Activated T-cell treated with anti-CD3 and anti-CD28 coated beads for 4 hours (primary cell): ENCODE results near the gene DHX15.
"Not testable (repeated sequence)": the region's sequence is repeated elsewhere in the genome, so short reads cannot be mapped to it uniquely, and the experiment has no call there.

Experiments used
- DNase-seq: peaks from one replicate; pipeline ENCODE4 v3.0.0-alpha.2; 2020

The DHX15 gene

GRCh38 chr4:24535399-24535798 lies 49.0 kb downstream of the DHX15 start:
- DNase-seq: no peak

GRCh38 chr4:24533364-24533763 lies 51.0 kb downstream of the DHX15 start:
- DNase-seq: no peak

- DNase-seq: no peak
Observed at GRCh38 chr4:24529555-24529954, 54.8 kb downstream of the DHX15 start.

- no peak for DNase-seq
Observed at GRCh38 chr4:24527371-24527770, 57.0 kb downstream of the DHX15 start.

- DNase-seq: no peak
Observed at GRCh38 chr4:24521544-24521943, 62.8 kb downstream of the DHX15 start.

- DNase-seq: no peak
Observed at GRCh38 chr4:24519649-24520048, 64.7 kb downstream of the DHX15 start.

GRCh38 chr4:24517676-24518075 lies 66.7 kb downstream of the DHX15 start:
- no peak for DNase-seq

GRCh38 chr4:24516926-24517325 lies 67.4 kb downstream of the DHX15 start:
- DNase-seq: no peak

- no peak for DNase-seq
Observed at GRCh38 chr4:24515698-24516097, 68.7 kb downstream of the DHX15 start.

- no peak for DNase-seq
Observed at GRCh38 chr4:24514808-24515207, 69.5 kb downstream of the DHX15 start.

GRCh38 chr4:24513718-24514117 lies 70.6 kb downstream of the DHX15 start:
- DNase-seq: no peak

- no peak for DNase-seq
Observed at GRCh38 chr4:24511371-24512063, 72.8 kb downstream of the DHX15 start.

- no peak for DNase-seq
Observed at GRCh38 chr4:24510091-24510490, 74.3 kb downstream of the DHX15 start.

- DNase-seq: no peak
Observed at GRCh38 chr4:24508541-24508940, 75.8 kb downstream of the DHX15 start.

- no peak for DNase-seq
Observed at GRCh38 chr4:24507439-24507838, 76.9 kb downstream of the DHX15 start.

- DNase-seq: not testable (repeated sequence)
Observed at GRCh38 chr4:24503090-24503489, 81.3 kb downstream of the DHX15 start.

GRCh38 chr4:24497221-24497620 lies 87.1 kb downstream of the DHX15 start:
- DNase-seq: no peak

- no peak for DNase-seq
Observed at GRCh38 chr4:24496597-24496996, 87.8 kb downstream of the DHX15 start.

- DNase-seq: no peak
Observed at GRCh38 chr4:24495388-24495787, 89.0 kb downstream of the DHX15 start.

- DNase-seq: no peak
Observed at GRCh38 chr4:24489870-24490269, 94.5 kb downstream of the DHX15 start.

- peak; percentile 44 for DNase-seq
Observed at GRCh38 chr4:24488399-24489164, 95.8 kb downstream of the DHX15 start.

GRCh38 chr4:24482871-24483270 lies 101.5 kb downstream of the DHX15 start:
- DNase-seq: no peak

GRCh38 chr4:24477919-24478318 lies 106.4 kb downstream of the DHX15 start:
- no peak for DNase-seq
